ENCODE measurements around the gene TSC22D3. TPM values are rescaled to one million over a fixed set of nuclear protein-coding genes. Genes with fewer than 3 reads are reported as not detected.
A peak's percentile ranks its signal among the peaks of the same experiment; 100 is the strongest.
"Not testable (repeated sequence)": the region's sequence is repeated elsewhere in the genome, so short reads cannot be mapped to it uniquely, and the experiment has no call there.

The TSC22D3 gene
- 10 to 100 TPM; 79.1 to 88.1 TPM for total RNA-seq

DNA sequence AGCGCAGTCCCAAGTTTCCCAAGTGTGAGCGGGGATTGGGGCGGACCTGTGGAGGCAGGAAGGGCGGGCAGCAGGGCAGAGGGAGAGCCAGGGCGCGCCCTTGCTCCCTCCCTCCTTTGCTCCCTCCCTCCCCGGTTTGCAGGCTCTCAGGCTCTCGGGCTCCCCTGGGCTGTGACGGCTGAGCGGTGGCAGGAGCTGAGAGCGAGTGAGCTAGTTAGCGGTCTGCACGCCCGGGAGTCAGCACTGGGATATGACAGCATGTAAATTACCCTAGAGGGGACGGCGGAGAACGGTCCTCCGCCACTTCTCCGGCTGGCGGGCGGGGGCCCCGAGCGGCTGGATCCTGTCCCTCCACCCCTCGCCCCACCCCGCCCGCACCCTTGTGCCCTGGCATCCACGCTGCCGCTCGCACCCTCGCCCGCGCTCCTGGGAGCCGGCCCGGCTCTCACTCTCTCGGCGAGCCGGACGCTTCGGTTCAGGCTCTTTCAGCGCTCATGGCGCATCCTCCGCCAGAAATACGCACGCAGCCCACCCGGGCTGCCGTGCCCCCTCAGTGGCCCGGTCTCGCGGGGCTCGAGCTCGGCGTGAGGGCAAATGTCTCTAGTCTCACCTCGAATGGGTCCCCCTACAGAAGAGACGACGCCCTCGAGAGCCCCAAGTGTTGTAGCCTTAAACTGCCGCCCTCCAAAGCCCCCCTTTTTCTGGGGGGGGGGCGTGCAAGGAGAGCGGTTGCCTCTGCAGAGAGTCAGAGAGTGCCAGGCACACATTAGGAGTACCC, at the start of gene TSC22D3:
TSC22D3 (minus strand) TSS at position 54 of the 778 bp plus-strand sequence. CDS start 368 bp downstream, outside the sequence.
- peaks cover 19% of the 10 kb centered on the region for H3K4me1 Mint-ChIP-seq (ENCODE audit: low read depth)
- peak; percentile 54 to 64 for DNase-seq
- peak within 1 kb of the TSS; percentile 62 for H3K27ac Mint-ChIP-seq
- ATAC-seq (replicated peaks in 1 of 2), result peak; percentile 83 to 86
- H3K36me3 Mint-ChIP-seq (ENCODE audit: insufficient read depth in 2 of 2), result no peaks in the 10 kb centered on the region
- H3K9me3 Mint-ChIP-seq, result no peaks in the 10 kb centered on the region
- peak within 1 kb of the TSS; percentile 90 for H3K4me3 Mint-ChIP-seq
- peaks cover 39% of the 10 kb centered on the region for H3K27me3 Mint-ChIP-seq (ENCODE audit: low read depth)

DNA sequence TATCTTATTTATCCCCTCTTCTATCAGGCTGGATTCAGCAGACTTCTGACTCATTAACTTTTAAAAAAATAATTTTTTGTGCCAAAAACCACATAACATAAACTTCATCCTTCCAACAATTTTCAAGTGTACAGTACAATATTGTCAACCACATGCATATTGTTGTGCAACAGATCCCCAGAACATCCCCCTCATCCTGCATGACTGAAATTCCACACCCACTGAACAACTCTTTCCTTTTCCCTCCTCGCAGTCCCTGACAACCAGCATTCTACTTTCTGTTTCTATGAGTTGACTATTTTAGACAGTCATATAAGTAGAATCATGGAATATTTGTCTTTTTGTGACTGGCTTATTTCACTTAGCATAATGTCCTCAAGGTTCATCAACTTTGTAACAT, 47.9 kb upstream of the TSC22D3 start:
- Mint-ChIP-seq H3K27me3 (ENCODE audit: low read depth) (peaks cover 13% of the 10 kb centered on the region), H3K4me1 (ENCODE audit: low read depth) (peaks cover 28% of the 10 kb centered on the region), H3K27ac (no peak overlapping the region), H3K36me3 (ENCODE audit: insufficient read depth in 2 of 2) (peaks cover 2% of the 10 kb centered on the region in 2 donors), H3K9me3 (peaks cover 0 to 2% of the 10 kb centered on the region in 2 donors), H3K4me3 (peak overlapping the region in 1 of 2 donors; percentile 42)
- no peak for DNase-seq
- ATAC-seq (replicated peaks in 1 of 2), result no peak

DNA sequence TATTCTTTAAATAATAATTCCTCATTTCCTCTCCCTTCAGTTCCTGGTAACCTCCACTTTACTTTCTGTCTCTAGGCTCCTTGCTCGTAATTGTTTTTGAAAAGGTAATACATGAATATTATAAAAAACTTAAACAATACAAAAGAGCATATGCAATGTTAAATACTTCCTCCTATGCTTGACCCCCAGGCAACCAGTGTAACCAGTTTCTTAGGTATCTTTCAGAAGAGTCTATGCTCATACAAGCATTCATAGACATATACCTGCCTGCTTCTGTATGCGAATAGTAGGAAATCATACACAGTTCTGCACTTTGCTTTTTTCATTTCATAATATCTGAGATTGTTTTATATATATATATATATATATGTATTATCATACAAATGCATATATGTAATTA, 47.5 kb upstream of the TSC22D3 start:
- Mint-ChIP-seq H3K4me1 (ENCODE audit: low read depth) (peaks cover 27% of the 10 kb centered on the region), H3K27ac (no peak overlapping the region), H3K27me3 (ENCODE audit: low read depth) (peaks cover 13% of the 10 kb centered on the region), H3K36me3 (ENCODE audit: insufficient read depth in 2 of 2) (peaks cover 2% of the 10 kb centered on the region in 2 donors), H3K9me3 (peaks cover 0 to 2% of the 10 kb centered on the region in 2 donors), H3K4me3 (no peak overlapping the region)
- ATAC-seq (replicated peaks in 1 of 2) (no peak), DNase-seq (no peak)

DNA sequence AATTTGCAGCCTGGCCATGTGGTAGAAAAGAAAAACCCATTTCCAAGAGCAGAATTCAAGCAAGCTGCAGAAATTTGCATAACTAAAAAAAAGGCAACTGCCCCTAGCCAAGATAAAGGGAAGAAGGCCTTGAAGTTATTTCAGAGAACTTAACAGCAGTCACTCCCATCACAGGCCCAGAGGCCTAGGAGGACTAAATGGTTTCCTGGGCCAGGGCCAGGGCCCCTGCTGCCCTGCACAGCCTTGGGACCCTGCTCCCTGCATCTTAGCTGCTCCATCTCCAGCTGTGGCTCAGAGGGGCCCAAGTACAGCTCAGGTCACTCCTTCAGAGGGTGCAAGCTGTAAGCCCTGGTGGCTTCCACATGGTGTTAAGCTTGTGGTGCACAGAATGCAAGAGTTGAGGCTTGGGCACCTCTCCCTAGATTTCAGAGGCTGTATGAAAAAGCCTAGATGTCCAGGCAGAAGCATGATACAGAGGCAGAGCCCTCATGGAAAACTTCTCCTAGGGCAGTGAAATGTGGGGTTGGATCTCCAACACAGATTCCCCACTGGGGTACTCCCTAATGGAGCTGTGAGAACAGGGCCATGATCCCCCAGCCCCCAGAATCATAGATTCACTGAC, 43.4 kb upstream of the TSC22D3 start:
- Mint-ChIP-seq H3K36me3 (ENCODE audit: insufficient read depth in 2 of 2) (peaks cover 2% of the 10 kb centered on the region in 2 donors), H3K27ac (no peak overlapping the region), H3K9me3 (peaks cover 0 to 2% of the 10 kb centered on the region in 2 donors), H3K27me3 (ENCODE audit: low read depth) (peaks cover 9% of the 10 kb centered on the region), H3K4me1 (ENCODE audit: low read depth) (peaks cover under 1% of the 10 kb centered on the region), H3K4me3 (no peak overlapping the region)
- DNase-seq (no peak), ATAC-seq (replicated peaks in 1 of 2) (no peak)

DNA sequence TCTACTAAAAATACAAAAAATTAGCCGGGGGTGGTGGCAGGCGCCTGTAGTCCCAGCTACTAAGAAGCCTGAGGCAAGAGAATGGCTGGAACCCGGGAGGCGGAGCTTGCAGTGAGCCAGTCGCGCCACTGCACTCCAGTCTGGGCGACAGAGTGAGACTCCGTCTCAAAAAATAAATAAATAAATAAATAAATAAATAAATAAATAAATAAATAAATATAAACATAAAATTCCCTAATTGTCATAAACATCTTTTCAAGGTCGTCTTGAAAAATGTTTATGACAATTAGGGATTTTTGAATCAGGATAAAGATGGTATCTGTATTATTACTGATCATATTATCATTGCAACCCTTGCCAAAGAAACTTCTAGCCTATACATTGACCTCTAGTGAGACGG, 34.5 kb upstream of the TSC22D3 start:
- H3K27ac Mint-ChIP-seq; H3K36me3 Mint-ChIP-seq (ENCODE audit: insufficient read depth in 2 of 2): not testable (repeated sequence)
- H3K27me3 Mint-ChIP-seq (ENCODE audit: low read depth), result peaks cover 49% of the 10 kb centered on the region

DNA sequence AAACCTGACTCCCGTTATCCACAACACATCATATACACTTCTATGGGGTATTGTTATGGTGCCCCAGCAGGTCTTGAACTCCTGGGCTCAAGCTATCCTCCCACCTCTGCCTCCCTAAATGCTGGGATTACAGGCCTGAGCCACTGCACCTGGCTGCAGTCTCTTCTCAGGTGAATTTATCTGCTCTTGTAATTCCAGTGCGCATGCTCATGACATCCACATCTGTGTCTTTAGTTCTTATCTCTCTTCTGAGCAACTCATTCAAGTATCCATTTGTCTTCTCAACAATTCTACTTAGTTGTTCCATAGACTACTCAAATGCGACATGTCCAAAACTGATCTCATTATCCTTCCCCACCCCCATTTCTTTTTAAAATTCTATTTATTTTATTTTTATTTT, 29.6 kb upstream of the TSC22D3 start:
- ATAC-seq (replicated peaks in 1 of 2) (no peak), DNase-seq (no peak)
- Mint-ChIP-seq H3K27ac (no peak overlapping the region), H3K27me3 (ENCODE audit: low read depth) (peaks cover 26% of the 10 kb centered on the region), H3K4me1 (ENCODE audit: low read depth) (no peaks in the 10 kb centered on the region), H3K9me3 (no peaks in the 10 kb centered on the region), H3K36me3 (ENCODE audit: insufficient read depth in 2 of 2) (no peaks in the 10 kb centered on the region), H3K4me3 (no peak overlapping the region)

More for the DNA sequence above, 34.5 kb upstream of the TSC22D3 start:
- H3K9me3 Mint-ChIP-seq; H3K4me3 Mint-ChIP-seq; ATAC-seq (replicated peaks in 1 of 2); DNase-seq; H3K4me1 Mint-ChIP-seq (ENCODE audit: low read depth): not testable (repeated sequence)

DNA sequence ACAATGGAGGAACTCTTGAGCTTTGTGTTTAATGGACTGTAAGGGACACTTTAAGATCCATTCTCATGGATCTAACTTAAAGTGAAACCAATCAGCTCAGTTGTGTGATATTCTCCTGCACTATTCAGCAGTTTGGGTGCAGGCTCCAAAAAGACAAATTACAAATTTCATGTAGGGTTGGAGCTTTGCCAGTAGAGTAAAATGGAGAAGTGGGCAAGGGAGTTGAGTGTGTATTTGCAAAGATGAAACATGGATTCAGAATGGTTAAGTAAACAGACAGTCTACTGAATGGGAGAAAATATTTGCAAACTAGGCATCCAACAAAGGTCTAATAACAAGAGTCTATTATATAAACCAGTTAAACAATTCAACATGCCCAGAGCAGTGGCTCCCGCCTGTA, 28.8 kb upstream of the TSC22D3 start:
- Mint-ChIP-seq H3K27me3 (ENCODE audit: low read depth) (peaks cover 34% of the 10 kb centered on the region), H3K4me3 (no peak overlapping the region), H3K9me3 (no peaks in the 10 kb centered on the region), H3K36me3 (ENCODE audit: insufficient read depth in 2 of 2) (no peaks in the 10 kb centered on the region), H3K4me1 (ENCODE audit: low read depth) (no peaks in the 10 kb centered on the region), H3K27ac (no peak overlapping the region)
- DNase-seq (no peak), ATAC-seq (replicated peaks in 1 of 2) (no peak)

DNA sequence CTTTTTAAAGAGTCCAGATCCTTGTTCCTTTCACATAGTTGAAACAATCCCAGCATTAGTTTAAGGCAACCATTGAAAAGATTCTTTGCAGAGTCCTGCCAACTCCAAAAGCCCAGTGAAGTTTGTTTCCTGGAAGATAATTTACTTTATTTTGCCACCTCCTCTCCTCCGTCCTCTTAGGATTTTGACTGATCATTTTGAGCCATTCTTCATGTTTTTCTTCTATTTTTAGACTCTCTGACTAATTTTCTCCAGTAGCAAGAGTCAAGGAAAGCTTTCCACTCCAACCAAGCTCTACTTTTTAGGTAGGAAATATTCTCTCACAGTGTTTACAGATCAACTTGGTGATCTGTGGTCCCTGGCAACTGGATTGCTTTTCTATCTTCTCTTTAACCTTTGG, 12.2 kb upstream of the TSC22D3 start:
- Mint-ChIP-seq H3K9me3 (no peaks in the 10 kb centered on the region), H3K4me3 (no peak overlapping the region), H3K27me3 (ENCODE audit: low read depth) (peaks cover 17% of the 10 kb centered on the region), H3K36me3 (ENCODE audit: insufficient read depth in 2 of 2) (no peaks in the 10 kb centered on the region), H3K27ac (no peak overlapping the region), H3K4me1 (ENCODE audit: low read depth) (no peaks in the 10 kb centered on the region)
- ATAC-seq (replicated peaks in 1 of 2) (no peak), DNase-seq (no peak)

DNA sequence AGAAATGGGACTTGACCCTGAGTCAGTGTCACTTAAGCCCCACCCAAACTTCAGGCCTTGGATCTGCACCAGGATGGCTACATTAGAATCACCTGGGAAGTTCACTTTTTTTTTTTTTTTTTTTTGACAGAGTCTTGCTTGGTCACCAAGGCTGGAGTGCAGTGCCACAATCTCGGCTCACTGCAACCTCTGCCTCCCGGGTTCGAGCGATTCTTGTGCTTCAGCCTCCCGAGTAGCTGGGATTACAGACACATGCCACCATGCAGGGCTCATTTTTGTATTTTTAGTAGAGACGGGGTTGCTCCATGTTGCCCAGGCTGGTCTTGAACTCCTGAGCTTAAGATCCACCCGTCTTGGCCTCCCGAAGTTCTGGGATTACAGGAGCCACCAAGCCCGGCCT, 4.9 kb upstream of the TSC22D3 start:
- no peak for DNase-seq
- peaks cover 25% of the 10 kb centered on the region for H3K27me3 Mint-ChIP-seq (ENCODE audit: low read depth)
- H3K4me3 Mint-ChIP-seq, result no peak overlapping the region
- H3K9me3 Mint-ChIP-seq, result no peaks in the 10 kb centered on the region
- ATAC-seq (replicated peaks in 1 of 2), result no peak
- H3K4me1 Mint-ChIP-seq (ENCODE audit: low read depth), result peaks cover 13% of the 10 kb centered on the region
- no peak overlapping the region for H3K27ac Mint-ChIP-seq
- no peaks in the 10 kb centered on the region for H3K36me3 Mint-ChIP-seq (ENCODE audit: insufficient read depth in 2 of 2)

DNA sequence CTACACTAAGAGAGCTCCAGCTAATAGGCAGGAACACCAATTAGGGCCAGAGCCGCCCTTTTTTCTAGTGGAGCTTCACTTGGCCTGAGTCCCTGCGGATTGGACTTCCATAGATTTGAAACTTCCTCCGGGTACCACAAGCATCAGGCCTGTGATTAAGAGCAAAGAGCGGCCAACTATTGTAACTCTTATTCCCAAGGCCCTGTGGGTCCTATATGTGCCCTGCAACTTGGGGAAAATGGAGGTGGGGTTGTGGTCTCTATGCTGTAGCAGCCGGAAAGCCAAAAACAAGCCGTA, 1.9 kb upstream of the TSC22D3 start, which contains the start of gene NCBP2L:
NCBP2L (plus strand) TSS at position 198 of the 297 bp plus-strand sequence. CDS start 16,488 bp downstream, outside the sequence.
- no peaks in the 10 kb centered on the region for H3K36me3 Mint-ChIP-seq (ENCODE audit: insufficient read depth in 2 of 2)
- DNase-seq, result no peak
- H3K4me1 Mint-ChIP-seq (ENCODE audit: low read depth), result peaks cover 19% of the 10 kb centered on the region
- no peaks in the 10 kb centered on the region for H3K9me3 Mint-ChIP-seq
- H3K27me3 Mint-ChIP-seq (ENCODE audit: low read depth), result peaks cover 31% of the 10 kb centered on the region
- no peak within 1 kb of the TSS for H3K27ac Mint-ChIP-seq
- peak within 1 kb of the TSS; percentile 90 for H3K4me3 Mint-ChIP-seq
- ATAC-seq (replicated peaks in 1 of 2), result no peak

DNA sequence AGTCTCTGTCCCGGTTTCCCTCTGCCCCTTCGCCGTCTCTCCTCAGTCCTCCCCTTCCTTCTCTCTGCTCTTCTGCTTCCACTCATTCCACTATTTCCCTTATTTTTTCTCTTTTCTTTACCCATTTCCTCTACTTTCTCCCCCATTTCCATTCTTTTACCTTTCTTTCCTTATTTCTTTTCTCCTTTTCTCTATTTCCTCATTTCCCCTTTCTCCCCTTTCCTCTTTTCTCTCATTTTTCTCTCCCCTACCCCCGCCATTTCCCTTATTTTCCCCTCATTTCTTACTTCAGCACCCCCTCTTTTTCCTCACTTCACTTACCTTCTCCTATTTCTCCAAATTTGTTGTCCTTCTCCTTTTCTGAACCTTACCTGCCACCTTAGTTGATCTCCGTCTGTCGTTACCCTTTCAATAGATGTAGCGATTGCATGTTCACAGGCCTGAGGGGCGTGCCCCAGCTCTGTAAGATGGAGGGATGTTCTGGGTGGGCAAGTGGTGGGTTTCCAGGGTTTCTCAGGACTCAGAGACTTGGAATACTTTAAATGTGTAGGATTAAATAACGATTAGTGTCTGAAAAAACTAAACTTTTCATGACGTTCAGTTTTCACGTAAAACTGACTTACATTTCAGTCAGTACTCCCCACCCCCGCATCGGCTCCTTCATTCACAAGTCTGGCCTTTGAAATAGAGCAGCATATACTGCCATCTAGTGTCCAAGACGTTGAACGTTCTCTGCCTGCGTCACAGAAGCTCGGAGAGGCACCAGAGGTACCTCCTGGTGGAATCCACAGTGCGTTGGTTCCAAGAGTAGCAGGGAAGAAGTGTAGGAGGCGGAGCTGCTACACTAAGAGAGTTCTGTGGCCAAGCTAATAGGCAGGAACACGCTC, 1.3 kb upstream of the TSC22D3 start:
- ATAC-seq (replicated peaks in 1 of 2), result peak; percentile 76 to 81
- Mint-ChIP-seq H3K9me3 (no peaks in the 10 kb centered on the region), H3K27ac (peak overlapping the region; percentile 62), H3K4me3 (peak overlapping the region; percentile 90), H3K4me1 (ENCODE audit: low read depth) (peaks cover 19% of the 10 kb centered on the region), H3K36me3 (ENCODE audit: insufficient read depth in 2 of 2) (no peaks in the 10 kb centered on the region), H3K27me3 (ENCODE audit: low read depth) (peaks cover 35% of the 10 kb centered on the region)
- peak; percentile 68 to 83 for DNase-seq

DNA sequence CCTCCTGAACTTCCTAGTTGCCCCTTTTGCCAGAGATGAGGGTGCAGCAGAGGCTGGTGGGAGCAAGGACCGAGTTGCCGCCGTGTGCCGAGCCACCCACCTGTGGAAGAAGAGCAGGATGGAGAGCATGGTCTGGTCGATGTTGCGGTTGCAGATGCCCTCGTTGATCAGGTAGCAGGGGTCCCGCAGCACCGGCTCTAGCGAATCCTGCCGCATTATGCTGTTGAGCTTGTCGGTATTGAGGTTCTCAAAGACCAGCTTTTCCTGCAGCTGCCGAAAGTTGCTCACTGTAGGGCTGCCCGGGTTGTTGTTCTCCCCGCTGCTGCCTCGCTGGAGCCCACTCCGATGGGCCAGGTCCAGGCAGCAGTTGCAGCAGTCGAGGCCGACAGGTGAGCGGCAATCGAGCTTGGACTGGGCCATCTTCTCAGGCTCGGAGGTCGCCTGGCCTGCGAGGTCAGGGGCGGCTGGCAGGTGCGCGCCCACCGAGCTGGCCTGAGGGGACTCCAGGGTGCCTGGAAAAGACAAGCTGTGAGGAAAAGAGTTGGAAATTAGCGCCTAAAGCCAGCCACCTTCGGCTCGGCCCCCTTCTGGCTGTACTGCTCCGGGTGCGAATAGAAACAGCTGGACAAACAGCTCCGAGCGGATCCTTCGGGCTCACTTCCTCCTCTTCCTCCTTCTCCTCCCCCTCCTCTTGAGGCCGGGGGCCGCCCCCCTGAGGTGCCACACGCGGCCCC, 420 bp downstream of the TSC22D3 start:
- H3K36me3 Mint-ChIP-seq (ENCODE audit: insufficient read depth in 2 of 2), result no peaks in the 10 kb centered on the region
- peaks cover 19% of the 10 kb centered on the region for H3K4me1 Mint-ChIP-seq (ENCODE audit: low read depth)
- DNase-seq (no peak), ATAC-seq (replicated peaks in 1 of 2) (no peak)
- no peak overlapping the region for H3K27ac Mint-ChIP-seq
- H3K9me3 Mint-ChIP-seq, result no peaks in the 10 kb centered on the region
- peaks cover 41% of the 10 kb centered on the region for H3K27me3 Mint-ChIP-seq (ENCODE audit: low read depth)
- peak overlapping the region; percentile 90 for H3K4me3 Mint-ChIP-seq
